ENCODE results near the gene DSEL. TPM values are rescaled to one million over a fixed set of nuclear protein-coding genes. Genes with fewer than 3 reads are reported as not detected.
A peak's percentile ranks its signal among the peaks of the same experiment; 100 is the strongest.

DSEL gene
- total and polyA plus RNA-seq, 2 of the 8 experiments (the other 6 are each of a cell fraction or from before 2014, with no cell fraction given), result 3.0 to 22.8 TPM

DNA sequence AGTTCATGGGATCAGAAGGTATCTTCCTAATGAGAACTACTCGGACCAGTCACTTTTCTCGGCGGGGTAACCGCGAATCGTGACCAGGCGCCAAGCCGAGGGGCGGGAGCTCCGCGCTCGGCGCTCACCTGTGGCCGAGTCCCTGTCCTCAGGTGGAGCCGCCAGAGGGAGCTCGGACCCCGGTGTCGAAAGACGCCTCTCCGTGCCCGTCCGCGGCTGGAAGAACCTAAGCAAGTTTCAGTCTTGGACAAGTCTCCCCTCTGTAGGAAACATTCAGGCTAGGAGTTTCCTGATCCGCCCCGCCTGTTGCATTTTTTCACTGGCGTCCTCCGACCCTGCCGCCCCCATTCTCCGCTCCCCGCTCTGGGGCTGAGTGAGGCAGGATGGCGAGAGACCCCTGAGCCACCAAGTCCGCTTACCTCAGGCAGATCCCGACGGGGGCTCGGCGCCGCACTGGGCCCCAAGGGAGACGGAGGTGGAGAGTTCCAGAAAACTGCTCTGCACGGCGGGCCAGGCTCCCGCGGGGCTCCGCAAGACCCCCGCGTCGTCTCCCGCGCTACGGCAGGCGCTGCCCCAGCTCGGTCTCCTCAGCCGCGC lies 480 bp downstream of the DSEL start (continued):
- TF ChIP-seq, protein P1, sequence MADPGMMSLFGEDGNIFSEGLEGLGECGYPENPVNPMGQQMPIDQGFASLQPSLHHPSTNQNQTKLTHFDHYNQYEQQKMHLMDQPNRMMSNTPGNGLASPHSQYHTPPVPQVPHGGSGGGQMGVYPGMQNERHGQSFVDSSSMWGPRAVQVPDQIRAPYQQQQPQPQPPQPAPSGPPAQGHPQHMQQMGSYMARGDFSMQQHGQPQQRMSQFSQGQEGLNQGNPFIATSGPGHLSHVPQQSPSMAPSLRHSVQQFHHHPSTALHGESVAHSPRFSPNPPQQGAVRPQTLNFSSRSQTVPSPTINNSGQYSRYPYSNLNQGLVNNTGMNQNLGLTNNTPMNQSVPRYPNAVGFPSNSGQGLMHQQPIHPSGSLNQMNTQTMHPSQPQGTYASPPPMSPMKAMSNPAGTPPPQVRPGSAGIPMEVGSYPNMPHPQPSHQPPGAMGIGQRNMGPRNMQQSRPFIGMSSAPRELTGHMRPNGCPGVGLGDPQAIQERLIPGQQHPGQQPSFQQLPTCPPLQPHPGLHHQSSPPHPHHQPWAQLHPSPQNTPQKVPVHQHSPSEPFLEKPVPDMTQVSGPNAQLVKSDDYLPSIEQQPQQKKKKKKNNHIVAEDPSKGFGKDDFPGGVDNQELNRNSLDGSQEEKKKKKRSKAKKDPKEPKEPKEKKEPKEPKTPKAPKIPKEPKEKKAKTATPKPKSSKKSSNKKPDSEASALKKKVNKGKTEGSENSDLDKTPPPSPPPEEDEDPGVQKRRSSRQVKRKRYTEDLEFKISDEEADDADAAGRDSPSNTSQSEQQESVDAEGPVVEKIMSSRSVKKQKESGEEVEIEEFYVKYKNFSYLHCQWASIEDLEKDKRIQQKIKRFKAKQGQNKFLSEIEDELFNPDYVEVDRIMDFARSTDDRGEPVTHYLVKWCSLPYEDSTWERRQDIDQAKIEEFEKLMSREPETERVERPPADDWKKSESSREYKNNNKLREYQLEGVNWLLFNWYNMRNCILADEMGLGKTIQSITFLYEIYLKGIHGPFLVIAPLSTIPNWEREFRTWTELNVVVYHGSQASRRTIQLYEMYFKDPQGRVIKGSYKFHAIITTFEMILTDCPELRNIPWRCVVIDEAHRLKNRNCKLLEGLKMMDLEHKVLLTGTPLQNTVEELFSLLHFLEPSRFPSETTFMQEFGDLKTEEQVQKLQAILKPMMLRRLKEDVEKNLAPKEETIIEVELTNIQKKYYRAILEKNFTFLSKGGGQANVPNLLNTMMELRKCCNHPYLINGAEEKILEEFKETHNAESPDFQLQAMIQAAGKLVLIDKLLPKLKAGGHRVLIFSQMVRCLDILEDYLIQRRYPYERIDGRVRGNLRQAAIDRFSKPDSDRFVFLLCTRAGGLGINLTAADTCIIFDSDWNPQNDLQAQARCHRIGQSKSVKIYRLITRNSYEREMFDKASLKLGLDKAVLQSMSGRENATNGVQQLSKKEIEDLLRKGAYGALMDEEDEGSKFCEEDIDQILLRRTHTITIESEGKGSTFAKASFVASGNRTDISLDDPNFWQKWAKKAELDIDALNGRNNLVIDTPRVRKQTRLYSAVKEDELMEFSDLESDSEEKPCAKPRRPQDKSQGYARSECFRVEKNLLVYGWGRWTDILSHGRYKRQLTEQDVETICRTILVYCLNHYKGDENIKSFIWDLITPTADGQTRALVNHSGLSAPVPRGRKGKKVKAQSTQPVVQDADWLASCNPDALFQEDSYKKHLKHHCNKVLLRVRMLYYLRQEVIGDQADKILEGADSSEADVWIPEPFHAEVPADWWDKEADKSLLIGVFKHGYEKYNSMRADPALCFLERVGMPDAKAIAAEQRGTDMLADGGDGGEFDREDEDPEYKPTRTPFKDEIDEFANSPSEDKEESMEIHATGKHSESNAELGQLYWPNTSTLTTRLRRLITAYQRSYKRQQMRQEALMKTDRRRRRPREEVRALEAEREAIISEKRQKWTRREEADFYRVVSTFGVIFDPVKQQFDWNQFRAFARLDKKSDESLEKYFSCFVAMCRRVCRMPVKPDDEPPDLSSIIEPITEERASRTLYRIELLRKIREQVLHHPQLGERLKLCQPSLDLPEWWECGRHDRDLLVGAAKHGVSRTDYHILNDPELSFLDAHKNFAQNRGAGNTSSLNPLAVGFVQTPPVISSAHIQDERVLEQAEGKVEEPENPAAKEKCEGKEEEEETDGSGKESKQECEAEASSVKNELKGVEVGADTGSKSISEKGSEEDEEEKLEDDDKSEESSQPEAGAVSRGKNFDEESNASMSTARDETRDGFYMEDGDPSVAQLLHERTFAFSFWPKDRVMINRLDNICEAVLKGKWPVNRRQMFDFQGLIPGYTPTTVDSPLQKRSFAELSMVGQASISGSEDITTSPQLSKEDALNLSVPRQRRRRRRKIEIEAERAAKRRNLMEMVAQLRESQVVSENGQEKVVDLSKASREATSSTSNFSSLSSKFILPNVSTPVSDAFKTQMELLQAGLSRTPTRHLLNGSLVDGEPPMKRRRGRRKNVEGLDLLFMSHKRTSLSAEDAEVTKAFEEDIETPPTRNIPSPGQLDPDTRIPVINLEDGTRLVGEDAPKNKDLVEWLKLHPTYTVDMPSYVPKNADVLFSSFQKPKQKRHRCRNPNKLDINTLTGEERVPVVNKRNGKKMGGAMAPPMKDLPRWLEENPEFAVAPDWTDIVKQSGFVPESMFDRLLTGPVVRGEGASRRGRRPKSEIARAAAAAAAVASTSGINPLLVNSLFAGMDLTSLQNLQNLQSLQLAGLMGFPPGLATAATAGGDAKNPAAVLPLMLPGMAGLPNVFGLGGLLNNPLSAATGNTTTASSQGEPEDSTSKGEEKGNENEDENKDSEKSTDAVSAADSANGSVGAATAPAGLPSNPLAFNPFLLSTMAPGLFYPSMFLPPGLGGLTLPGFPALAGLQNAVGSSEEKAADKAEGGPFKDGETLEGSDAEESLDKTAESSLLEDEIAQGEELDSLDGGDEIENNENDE (IDR thresholded peaks at IDR 0.05; ENCODE audit: insufficient replicate concordance, low read length), result no peak
- no peak for TF ChIP-seq EP300 (IDR thresholded peaks at IDR 0.05; ENCODE audit: borderline replicate concordance in 1 of 2, low read depth in 2 of 2, low read length in 2 of 2)
- peak; percentile 59 for TF ChIP-seq TBP (IDR thresholded peaks at IDR 0.05; ENCODE audit: low read depth, low read length)
- TF ChIP-seq EGR1 (IDR thresholded peaks at IDR 0.05; ENCODE audit: borderline replicate concordance, low read depth, low read length), result no peak
- no peak for TF ChIP-seq SIRT6 (IDR thresholded peaks at IDR 0.05; ENCODE audit: low read length)
- TF ChIP-seq FOSL1 (IDR thresholded peaks at IDR 0.05; ENCODE audit: insufficient read depth, low read depth, low read length), result no peak
- TF ChIP-seq ASH2L (IDR thresholded peaks at IDR 0.05; ENCODE audit: low read length), result no peak
- no peak for TF ChIP-seq GABPA (IDR thresholded peaks at IDR 0.05; ENCODE audit: borderline replicate concordance, insufficient read depth, low read length)
- peak; percentile 92 to 93 for TF ChIP-seq RAD21 (IDR thresholded peaks at IDR 0.05 in 1 of 2, conservative IDR thresholded peaks at IDR 0.05 in 1 of 2; ENCODE audit: low read depth in 2 of 2, low read length in 2 of 2)
- no peak for TF ChIP-seq JUND (IDR thresholded peaks at IDR 0.05; ENCODE audit: low read length)
- no peak for TF ChIP-seq BACH1 (IDR thresholded peaks at IDR 0.05; ENCODE audit: low read length)

Measured in H1 (cell line).